ENCODE data around the gene ZNF750. TPM values are rescaled to one million over a fixed set of nuclear protein-coding genes. Genes with fewer than 3 reads are reported as not detected.

ZNF750 gene
- total and polyA plus RNA-seq, 9 donors: 0.04 to 4.8 (median 0.38) TPM

DNA sequence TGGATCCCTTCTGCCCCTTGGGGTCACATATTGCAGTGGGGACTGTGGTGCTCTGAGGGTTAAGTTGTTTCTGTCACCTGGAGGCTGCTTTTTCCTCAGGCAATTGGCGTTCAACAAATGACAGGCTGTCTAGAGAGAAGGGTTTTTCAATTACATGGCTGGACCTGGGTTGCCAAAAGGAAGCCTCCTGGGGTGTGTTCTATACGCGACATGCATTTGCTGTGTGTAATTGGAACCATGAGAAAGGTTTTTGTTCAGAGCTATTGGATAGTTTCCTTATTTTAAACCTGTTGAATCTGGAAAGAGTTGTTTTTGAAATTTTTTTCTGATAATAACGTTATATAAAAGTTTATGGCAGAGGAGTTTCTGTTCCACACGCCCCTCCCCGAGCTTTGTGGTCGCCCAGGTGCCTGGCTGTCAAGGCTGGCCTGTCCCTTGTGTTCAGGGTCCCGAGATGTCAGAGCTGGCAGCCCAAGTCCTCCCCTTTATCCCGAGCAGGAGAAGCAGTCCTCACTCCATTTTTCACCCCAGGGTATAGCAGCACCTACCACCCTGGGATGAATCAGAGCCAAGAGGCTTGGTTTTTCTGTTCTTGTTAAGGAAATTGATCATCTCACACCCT is 26.1 kb upstream of the ZNF750 start:
- WGBS (ENCODE audit: insufficient coverage): 33% methylated on average over 3 of the region's 9 CpGs
- Histone ChIP-seq H3K9me3 (replicated peaks; ENCODE audit: control insufficient read depth, low read depth, low read length) (no peaks in the 10 kb centered on the region), H3K27ac (ENCODE audit: low read length) (peak overlapping the region; percentile 85), H3K4me3 (ENCODE audit: low read length) (no peak overlapping the region), H3K4me1 (ENCODE audit: control insufficient read depth, insufficient read depth, low read length) (peaks cover 68% of the 10 kb centered on the region), H3K36me3 (ENCODE audit: control insufficient read depth, insufficient read depth, low read length) (peaks cover 9% of the 10 kb centered on the region), H3K27me3 (ENCODE audit: control insufficient read depth, insufficient read depth, low read length) (no peaks in the 10 kb centered on the region)
- DNase-seq: no peak

DNA sequence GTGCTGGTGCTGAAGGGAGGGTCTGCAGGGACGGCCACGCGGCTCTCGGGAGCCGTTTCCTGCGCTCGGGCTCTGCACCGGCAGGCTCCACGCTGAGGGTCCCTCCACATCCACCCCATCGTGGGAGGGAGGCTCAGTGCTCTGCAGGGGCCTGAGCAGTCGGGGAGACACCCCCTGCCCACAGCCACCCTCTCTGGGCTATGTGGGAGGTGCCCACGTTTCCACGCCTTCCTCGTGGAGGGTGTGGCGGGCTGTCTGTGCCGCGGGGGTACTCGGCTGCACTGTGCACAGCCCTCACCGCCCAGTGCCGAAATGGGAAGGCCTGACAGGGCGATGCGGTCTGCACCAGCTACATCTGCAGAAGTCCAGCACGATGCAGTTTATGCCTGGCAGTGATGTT is 25.5 kb upstream of the ZNF750 start:
- H3K9me3 ChIP-seq (replicated peaks; ENCODE audit: control insufficient read depth, low read depth, low read length): no peaks in the 10 kb centered on the region

DNA sequence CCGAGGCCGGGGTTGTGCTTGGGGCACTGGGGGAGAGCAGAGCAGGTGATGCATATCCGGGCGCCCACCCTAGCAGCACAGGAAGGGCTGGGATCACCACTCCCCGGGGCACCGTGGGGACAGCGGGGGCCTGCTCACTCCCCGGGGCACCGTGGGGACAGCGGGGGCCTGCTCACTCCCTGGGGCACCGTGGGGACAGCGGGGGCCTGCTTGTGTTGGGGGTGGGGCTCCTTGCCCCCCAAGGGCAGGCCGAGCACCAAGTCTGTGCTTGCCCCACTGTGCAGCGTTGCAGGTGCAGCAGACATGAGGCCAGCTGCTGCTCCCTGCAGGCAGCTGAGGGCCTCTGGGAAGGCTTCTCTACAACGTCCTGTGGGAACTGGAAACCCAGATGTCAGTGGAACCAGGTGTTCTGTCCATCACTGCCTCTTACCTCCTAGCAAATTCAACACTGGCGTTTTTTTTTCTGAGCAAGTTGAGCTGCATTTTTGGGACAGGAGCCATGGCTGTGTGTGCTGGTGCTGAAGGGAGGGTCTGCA is 25.0 kb upstream of the ZNF750 start:
- H3K27ac ChIP-seq (ENCODE audit: low read length): peak overlapping the region; percentile 31
- H3K4me3 ChIP-seq (ENCODE audit: low read length): no peak overlapping the region
- 74% methylated on average over 5 of the region's 16 CpGs for WGBS (ENCODE audit: insufficient coverage)
- no peak for DNase-seq
- H3K9me3 ChIP-seq (replicated peaks; ENCODE audit: control insufficient read depth, low read depth, low read length): no peaks in the 10 kb centered on the region
- H3K4me1 ChIP-seq (ENCODE audit: control insufficient read depth, insufficient read depth, low read length): peaks cover 75% of the 10 kb centered on the region
- no peaks in the 10 kb centered on the region for H3K36me3 ChIP-seq (ENCODE audit: control insufficient read depth, insufficient read depth, low read length)
- H3K27me3 ChIP-seq (ENCODE audit: control insufficient read depth, insufficient read depth, low read length): no peaks in the 10 kb centered on the region

More for the DNA sequence above, 25.5 kb upstream of the ZNF750 start:
- Histone ChIP-seq H3K36me3 (ENCODE audit: control insufficient read depth, insufficient read depth, low read length) (peaks cover 3% of the 10 kb centered on the region), H3K27me3 (ENCODE audit: control insufficient read depth, insufficient read depth, low read length) (no peaks in the 10 kb centered on the region), H3K27ac (ENCODE audit: low read length) (peak overlapping the region; percentile 3), H3K4me3 (ENCODE audit: low read length) (no peak overlapping the region), H3K4me1 (ENCODE audit: control insufficient read depth, insufficient read depth, low read length) (peaks cover 71% of the 10 kb centered on the region)
- 69% methylated on average over 6 of the region's 23 CpGs for WGBS (ENCODE audit: insufficient coverage)
- DNase-seq: no peak

DNA sequence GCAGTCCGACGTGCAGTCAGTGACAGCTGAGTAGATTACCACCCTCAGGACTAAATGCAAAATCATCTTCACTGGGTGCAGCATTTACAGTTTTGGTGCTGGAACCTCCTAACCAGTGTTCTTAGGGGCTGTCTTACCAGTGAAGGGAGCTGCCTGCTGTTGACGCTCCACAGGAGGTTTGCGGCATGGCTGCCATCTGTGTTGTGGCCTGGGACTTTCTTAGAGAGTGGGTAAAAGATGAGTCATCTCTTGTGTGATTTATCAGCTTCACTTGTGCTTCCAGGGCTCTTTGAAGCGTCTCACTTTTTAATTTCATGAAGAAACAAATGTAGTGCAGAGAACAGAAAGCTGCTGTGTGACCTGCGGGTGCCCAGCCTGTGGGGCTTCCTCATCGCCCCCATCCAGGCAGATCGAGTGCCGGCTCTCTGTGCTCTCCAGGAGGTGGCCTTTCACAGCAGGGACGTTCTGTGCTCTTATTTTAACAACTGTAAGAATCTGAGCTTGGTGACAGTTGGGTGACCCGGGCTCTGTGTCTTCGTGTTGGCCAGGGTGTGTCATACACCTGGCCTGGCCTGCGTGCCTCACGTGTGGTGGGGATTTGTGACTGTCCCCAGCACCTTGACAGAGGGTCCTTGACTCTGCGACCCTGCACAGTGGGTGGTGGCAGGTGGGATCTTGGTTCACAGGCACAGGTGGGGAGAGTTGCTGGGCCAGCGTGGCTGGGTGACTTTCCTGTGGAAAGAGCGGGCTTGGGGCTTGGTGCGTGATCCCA is 24.3 kb upstream of the ZNF750 start:
- Histone ChIP-seq H3K4me3 (ENCODE audit: low read length) (no peak overlapping the region), H3K4me1 (ENCODE audit: control insufficient read depth, insufficient read depth, low read length) (peaks cover 81% of the 10 kb centered on the region), H3K9me3 (replicated peaks; ENCODE audit: control insufficient read depth, low read depth, low read length) (no peaks in the 10 kb centered on the region), H3K27ac (ENCODE audit: low read length) (peak overlapping the region; percentile 31), H3K36me3 (ENCODE audit: control insufficient read depth, insufficient read depth, low read length) (no peaks in the 10 kb centered on the region), H3K27me3 (ENCODE audit: control insufficient read depth, insufficient read depth, low read length) (no peaks in the 10 kb centered on the region)
- 79% methylated on average over 18 of the region's 18 CpGs for WGBS (ENCODE audit: insufficient coverage)
- DNase-seq: peak; percentile 35

DNA sequence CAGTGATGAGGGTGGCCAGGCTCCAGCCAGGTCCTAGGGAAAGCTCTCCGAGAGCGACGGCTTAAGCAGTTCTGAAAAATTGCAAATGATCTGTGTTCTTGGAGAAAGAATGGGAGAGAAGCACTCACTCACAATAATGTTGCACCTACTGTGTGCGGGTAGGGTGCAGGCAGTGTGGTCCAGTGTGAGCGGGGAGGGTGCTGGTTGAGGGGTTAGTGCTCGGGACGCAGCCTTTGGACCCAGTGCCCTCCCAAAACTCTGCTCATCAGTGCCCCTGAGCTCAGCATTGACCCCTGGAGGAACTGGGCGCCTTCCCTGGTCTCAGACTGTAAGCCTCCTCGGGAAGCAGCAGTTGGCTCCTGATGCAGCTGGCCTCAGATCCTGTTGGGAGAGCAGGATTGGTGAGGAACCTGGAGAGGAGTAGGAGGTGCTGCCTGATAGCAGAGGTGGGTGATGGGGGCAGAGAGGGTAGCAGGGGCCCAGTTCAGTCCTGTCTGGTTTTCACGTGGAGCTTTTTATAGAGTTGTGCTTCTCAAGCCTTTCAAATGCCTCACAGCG is 23.6 kb upstream of the ZNF750 start:
- DNase-seq: no peak
- no peaks in the 10 kb centered on the region for H3K36me3 ChIP-seq (ENCODE audit: control insufficient read depth, insufficient read depth, low read length)
- no peaks in the 10 kb centered on the region for H3K27me3 ChIP-seq (ENCODE audit: control insufficient read depth, insufficient read depth, low read length)
- H3K4me1 ChIP-seq (ENCODE audit: control insufficient read depth, insufficient read depth, low read length): peaks cover 87% of the 10 kb centered on the region
- H3K27ac ChIP-seq (ENCODE audit: low read length): peak overlapping the region; percentile 31
- no peak overlapping the region for H3K4me3 ChIP-seq (ENCODE audit: low read length)
- no peaks in the 10 kb centered on the region for H3K9me3 ChIP-seq (replicated peaks; ENCODE audit: control insufficient read depth, low read depth, low read length)
- WGBS (ENCODE audit: insufficient coverage): 75% methylated on average over 5 of the region's 11 CpGs

DNA sequence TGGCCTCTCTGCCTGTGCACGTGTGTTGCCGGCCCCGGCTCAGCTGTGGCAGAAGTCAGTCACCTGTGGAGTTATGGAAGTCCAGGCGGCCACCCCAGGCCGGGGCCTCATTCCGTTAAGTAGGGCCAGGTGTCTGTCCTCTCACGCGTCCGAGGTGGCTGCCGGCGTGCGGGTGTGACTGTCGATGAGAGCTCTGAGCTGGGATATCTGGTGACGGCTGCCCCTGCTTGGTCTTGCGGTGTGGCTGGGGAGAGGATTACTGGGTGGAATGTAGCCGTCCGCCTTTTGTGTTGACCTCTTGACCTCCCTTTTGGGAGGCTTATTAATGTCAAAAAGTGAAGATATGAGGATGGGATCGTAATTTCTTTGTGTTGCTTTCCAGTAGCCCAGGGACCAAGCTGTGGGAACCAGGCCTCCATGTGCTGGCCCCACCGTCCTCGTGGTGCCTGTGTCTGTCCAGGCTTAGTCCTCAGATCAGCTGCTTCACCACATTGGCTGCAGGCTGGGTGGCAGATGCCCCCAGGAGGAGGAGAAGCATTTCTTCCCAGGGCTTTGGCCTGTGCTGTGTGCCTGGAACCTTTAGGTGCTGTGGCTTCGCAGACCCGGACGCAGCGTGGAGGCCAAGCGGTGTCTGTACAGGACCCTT is 23.0 kb upstream of the ZNF750 start:
- H3K4me3 ChIP-seq (ENCODE audit: low read length): no peak overlapping the region
- no peaks in the 10 kb centered on the region for H3K27me3 ChIP-seq (ENCODE audit: control insufficient read depth, insufficient read depth, low read length)
- peak; percentile 42 for DNase-seq
- H3K4me1 ChIP-seq (ENCODE audit: control insufficient read depth, insufficient read depth, low read length): peaks cover 82% of the 10 kb centered on the region
- peak overlapping the region; percentile 31 for H3K27ac ChIP-seq (ENCODE audit: low read length)
- WGBS (ENCODE audit: insufficient coverage): 58% methylated on average over 25 of the region's 25 CpGs
- H3K36me3 ChIP-seq (ENCODE audit: control insufficient read depth, insufficient read depth, low read length): no peaks in the 10 kb centered on the region
- no peaks in the 10 kb centered on the region for H3K9me3 ChIP-seq (replicated peaks; ENCODE audit: control insufficient read depth, low read depth, low read length)

DNA sequence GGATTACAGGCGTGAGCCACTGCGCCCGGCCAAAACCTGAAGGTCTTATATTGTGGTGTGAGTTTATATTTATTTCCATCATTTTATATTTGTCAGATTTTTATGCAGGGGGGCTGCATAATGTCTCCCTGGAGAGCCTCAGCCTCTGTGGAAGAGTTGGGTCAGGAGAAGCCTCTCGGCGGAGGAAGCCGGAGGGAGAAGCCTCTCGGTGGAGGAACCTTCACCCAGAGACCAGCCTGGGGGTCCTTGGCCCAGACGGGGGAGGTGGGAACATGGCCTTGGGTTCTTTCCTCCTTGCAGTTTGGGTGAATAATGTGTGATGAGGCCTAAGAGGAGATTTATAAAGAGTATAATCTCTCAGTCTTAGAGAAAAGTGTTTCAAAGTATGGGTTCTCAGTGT is 22.4 kb upstream of the ZNF750 start:
- Histone ChIP-seq H3K4me3 (ENCODE audit: low read length) (no peak overlapping the region), H3K27ac (ENCODE audit: low read length) (no peak overlapping the region), H3K9me3 (replicated peaks; ENCODE audit: control insufficient read depth, low read depth, low read length) (no peaks in the 10 kb centered on the region), H3K27me3 (ENCODE audit: control insufficient read depth, insufficient read depth, low read length) (no peaks in the 10 kb centered on the region), H3K36me3 (ENCODE audit: control insufficient read depth, insufficient read depth, low read length) (no peaks in the 10 kb centered on the region), H3K4me1 (ENCODE audit: control insufficient read depth, insufficient read depth, low read length) (peaks cover 76% of the 10 kb centered on the region)
- DNase-seq: no peak
- 92% methylated on average over 5 of the region's 8 CpGs for whole genome bisulfite sequencing (ENCODE audit: insufficient coverage)

DNA sequence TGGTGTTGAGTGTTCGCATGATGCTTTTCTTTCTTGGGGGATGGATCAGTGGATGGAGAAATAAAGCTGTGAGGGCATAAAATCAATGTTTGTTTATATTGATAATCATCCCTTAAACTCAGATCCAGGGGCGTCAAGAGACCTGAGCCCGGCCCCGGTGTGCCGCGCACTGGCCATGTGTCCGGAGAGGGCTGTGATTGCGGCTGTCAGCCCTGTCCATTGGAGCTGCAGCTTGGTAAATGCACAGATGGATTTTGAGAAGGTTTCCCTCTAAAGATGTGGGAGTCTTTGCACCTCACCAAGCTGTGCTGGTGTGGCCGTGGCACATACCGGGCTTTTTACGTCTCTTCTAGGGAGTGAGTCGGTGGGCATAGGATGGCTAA is 21.6 kb upstream of the ZNF750 start:
- Histone ChIP-seq H3K36me3 (ENCODE audit: control insufficient read depth, insufficient read depth, low read length) (peaks cover 1% of the 10 kb centered on the region), H3K9me3 (replicated peaks; ENCODE audit: control insufficient read depth, low read depth, low read length) (no peaks in the 10 kb centered on the region), H3K27me3 (ENCODE audit: control insufficient read depth, insufficient read depth, low read length) (no peaks in the 10 kb centered on the region), H3K27ac (ENCODE audit: low read length) (no peak overlapping the region), H3K4me1 (ENCODE audit: control insufficient read depth, insufficient read depth, low read length) (peaks cover 68% of the 10 kb centered on the region), H3K4me3 (ENCODE audit: low read length) (no peak overlapping the region)
- DNase-seq: no peak
- WGBS (ENCODE audit: insufficient coverage): 93% methylated on average over 6 of the region's 12 CpGs

DNA sequence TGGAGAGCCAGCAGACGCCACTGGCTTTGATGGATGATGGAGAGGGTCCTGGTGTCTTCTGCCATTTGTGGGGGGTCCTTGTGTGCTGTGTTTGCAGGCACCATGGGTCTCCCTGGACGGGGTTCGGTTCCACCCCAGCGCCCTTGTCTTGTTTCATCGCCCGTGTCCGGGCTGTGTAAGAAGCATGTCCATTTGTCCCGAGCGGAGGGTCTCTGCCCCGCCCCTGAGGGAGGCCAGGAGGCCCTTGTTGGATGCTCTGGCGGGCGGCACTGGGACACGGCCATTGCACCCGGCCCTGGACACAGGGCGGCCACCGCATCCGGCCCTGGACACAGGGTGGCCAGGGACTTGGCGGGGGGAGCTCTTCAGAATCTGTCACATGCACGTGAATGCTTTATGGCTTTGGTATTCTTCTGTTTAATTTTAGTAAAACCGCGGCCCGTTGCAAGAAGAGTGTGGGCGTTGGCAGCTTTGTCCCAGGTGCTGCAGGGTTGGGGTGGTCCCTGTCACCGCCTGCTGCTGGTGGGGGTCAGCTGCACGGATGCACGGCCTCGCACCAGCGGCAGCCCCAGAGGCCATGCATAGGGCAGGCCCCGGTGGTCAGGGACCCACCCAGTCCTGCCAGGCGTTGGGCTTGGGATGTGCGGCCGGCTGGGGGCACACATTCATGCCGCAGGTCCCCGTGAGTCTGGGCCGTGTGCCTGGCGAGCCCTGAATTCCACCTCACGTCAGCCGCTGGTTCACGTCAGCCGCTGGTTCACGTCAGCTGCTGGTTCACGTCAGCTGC is 21.0 kb upstream of the ZNF750 start:
- Histone ChIP-seq H3K27ac (ENCODE audit: low read length) (no peak overlapping the region), H3K4me1 (ENCODE audit: control insufficient read depth, insufficient read depth, low read length) (peaks cover 62% of the 10 kb centered on the region), H3K9me3 (replicated peaks; ENCODE audit: control insufficient read depth, low read depth, low read length) (no peaks in the 10 kb centered on the region), H3K36me3 (ENCODE audit: control insufficient read depth, insufficient read depth, low read length) (peaks cover 4% of the 10 kb centered on the region), H3K4me3 (ENCODE audit: low read length) (no peak overlapping the region), H3K27me3 (ENCODE audit: control insufficient read depth, insufficient read depth, low read length) (no peaks in the 10 kb centered on the region)
- no peak for DNase-seq
- WGBS (ENCODE audit: insufficient coverage): 91% methylated on average over 30 of the region's 42 CpGs
